ENCODE results near the gene SHE.

The SHE gene

DNA sequence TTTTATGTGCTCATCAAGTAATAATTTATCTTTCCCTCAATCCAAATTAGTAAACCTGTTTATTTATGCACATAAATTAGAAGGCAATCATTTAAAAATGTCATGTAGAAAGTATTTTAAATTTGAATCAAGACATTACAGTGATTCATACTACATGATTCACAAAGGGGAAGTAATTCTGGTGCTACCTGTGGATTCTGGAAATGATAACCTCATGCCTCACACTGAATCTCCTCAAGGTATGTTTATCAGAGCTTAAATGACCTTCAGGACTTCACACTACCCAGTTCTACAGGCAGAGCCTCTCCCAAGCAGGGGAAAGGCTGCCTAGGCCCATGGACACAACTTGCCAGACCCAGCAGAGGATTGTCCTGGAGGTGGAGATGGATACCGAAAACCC is 25.4 kb downstream of the SHE start:
- no peak for DNase-seq

DNA sequence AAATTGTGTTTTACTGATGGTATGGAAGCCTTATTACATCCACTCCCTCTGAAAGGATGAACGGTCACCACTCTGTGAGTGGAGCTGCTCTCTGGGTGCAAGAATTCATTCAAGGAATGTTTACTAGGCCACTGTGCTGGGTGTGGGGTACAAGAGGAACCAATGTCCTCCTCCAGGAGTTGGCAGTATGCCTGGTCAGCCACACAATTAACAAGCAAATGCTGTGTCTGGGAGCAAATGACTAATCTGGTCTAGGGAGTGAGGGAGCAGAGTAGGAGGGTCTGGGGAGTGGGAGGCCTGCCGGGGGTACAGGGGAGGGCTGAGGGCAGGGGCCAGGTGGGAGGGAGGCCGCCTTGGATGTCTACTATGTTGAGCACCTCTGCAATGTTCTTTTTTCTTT is 27.4 kb downstream of the SHE start:
- no peak for DNase-seq

DNA sequence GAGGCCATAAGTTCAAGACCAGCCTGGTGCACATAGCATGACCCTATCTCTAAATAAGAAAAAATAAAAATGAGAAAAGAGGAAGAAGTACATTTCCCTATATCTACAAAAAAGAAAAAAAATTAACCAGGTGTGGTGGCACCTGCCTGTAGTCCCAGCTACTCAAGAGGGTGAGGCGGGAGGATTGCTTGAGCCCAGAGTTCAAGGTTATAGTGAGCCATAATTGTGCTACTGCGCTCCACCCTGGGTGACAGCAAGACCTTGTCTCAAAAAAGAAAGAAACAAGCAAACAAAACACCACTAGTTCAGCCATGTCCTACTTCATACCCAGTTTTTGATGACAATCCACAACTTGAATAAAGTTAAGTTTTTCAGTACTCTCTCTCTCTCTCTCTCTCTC is 30.9 kb downstream of the SHE start:
- no peak for DNase-seq

DNA sequence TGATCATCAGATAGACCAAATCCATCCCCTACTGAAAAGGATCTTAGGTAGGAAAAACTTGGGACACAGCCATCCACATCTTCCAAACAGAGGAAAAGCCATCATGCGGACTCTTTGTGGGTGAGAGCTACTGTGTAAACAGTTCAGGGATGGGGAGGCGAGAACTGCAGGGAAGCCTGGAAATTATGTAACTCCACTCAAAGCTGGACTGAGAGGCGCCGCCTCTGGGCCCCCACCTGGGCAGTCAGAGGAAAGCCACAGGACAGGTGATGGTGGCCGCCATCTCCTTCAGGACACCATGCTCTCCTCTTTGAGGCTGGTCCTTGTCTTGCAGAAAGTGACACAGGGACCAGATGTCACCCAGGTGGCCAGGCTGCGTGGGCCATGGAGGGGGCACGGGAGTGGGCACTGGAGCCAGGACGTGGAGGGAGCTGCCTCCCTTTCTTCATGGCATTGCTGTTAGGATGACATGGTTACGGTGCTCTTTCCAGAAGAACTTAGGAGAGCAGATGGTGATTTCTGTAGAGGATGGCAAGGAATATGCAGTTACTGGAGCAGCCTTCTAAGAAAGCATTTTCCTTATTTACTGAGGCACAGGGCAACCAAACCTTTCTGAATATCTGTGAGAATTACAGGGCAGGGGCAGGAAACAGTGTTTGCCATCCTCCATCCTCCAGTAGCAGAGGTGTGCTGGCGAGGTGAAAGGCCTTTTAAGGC is 32.2 kb downstream of the SHE start:
- DNase-seq: no peak

DNA sequence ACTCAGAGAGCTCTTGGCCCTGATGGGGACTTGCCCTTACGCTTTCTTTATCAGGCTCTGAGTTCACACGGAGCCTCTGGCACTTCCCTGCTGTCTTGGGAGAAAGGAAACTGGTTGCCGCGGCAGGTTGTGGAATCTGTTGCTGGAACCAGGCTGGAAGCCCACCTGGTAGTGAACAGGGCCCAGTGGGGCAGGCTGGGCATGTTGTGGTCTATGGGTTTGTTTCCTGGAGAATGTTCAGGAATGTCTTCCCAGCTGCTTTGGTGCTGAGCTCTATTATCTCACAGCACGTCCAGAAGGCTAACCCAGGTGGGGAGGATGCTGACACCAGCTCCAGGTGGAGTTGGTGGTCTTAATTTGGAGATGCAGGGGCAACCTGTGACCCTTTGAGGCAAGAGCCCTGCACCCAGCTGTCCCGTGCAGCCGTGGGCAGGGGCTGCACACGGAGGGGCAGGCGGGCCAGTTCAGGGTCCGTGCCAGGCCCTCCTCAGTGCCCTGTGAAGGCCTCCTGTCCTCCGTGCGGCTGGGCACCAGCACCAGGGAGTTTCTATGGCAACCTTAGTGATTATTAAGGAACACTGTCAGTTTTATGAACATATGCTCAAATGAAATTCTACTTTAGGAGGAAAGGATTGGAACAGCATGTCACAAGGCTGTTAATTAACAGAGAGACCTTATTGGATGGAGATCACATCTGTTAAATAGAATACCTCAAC is 33.5 kb downstream of the SHE start:
- no peak for DNase-seq

DNA sequence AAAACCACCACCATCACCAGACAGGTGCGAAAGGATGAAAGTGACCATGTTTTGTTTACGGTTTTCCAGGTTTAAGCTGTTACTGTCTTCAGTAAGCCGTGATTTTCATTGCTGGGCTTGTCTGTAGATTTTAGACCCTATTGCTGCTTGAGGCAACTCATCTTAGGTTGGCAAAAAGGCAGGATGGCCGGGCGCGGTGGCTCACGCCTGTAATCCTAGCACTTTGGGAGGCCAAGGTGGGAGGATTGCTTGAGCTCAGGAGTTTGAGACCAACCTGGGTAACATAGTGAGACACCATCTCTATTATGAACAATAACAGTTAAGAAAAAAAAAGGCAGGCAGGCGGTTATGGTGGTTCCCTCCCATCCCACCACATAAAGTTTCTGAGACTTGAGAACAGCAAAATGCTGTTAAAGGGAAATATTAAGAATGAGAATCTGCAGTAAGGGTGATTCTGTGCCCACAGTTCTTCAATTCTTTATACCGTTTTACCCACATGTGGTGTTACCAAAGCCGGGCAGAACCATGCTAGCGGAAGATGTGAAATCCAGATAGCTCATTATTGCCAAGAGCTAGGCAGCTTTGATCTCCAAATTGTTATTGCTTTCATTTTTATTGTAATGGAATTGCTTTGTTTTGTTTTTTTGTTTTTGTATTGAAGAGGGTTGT is 34.6 kb downstream of the SHE start:
- no peak for DNase-seq

DNA sequence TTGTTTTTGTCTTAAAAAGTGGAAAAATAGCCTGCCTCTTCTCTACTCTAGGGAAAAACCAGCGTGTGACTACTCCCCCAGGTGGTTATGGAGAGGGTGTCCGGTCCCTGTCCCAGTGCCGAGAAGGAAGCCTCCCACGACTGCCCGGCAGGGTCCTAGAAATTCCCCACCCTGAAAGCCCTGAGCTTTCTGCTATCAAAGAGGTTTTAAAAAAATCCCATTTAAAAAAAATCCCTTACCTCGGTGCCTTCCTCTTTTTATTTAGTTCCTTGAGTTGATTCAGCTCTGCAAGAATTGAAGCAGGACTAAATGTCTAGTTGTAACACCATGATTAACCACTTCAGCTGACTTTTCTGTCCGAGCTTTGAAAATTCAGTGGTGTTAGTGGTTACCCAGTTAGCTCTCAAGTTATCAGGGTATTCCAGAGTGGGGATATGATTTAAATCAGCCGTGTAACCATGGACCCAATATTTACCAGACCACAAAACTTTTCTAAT is 35.2 kb downstream of the SHE start:
- DNase-seq: no peak

DNA sequence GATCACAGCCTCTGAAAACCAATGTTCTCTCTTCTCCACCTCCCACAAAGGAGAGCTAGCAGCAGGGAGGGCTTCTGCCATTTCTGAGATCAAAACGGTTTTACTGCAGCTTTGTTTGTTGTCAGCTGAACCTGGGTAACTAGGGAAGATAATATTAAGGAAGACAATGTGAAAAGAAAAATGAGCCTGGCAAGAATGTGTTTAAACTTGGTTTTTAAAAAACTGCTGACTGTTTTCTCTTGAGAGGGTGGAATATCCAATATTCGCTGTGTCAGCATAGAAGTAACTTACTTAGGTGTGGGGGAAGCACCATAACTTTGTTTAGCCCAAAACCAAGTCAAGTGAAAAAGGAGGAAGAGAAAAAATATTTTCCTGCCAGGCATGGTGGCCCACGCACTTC is 36.0 kb downstream of the SHE start:
- no peak for DNase-seq

DNA sequence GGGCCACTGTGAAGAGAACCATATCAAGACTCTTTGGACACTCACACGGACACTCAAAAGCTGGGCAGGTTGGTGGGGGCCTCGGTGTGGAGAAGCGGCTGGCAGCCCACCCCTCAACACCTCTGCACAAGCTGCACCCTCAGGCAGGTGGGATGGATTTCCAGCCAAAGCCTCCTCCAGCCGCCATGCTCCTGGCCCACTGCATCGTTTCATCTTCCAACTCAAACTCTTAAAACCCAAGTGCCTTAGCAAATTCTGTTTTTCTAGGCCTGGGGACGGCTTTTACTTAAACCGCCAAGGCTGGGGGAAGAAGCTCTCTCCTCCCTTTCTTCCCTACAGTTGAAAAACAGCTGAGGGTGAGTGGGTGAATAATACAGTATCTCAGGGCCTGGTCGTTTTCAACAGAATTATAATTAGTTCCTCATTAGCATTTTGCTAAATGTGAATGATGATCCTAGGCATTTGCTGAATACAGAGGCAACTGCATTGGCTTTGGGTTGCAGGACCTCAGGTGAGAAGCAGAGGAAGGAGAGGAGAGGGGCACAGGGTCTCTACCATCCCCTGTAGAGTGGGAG is 36.5 kb downstream of the SHE start:
- DNase-seq: no peak

DNA sequence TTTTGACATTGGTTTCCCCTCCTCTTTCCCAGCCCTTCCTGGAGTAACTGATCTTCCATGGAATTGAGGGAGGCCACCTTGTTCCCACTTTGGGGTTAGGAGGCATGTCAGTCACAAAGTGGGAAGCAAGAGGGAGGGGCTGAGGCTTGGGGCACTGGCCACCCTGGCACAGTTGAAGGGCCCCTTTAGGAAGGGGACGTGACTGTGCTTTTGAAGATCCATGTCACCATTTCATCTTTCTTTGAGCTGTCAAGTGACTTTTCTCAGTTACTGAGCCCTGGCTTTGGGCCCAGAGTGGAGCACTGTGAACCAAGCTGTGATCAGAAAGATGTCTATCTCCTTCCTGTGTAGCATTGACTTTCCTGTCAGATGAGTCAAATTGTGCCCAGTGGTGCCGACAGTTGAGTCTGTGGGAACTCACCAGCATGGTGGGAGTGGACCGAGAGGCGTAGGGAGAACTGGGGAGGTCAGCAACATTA is 38.7 kb downstream of the SHE start:
- DNase-seq: no peak

DNA sequence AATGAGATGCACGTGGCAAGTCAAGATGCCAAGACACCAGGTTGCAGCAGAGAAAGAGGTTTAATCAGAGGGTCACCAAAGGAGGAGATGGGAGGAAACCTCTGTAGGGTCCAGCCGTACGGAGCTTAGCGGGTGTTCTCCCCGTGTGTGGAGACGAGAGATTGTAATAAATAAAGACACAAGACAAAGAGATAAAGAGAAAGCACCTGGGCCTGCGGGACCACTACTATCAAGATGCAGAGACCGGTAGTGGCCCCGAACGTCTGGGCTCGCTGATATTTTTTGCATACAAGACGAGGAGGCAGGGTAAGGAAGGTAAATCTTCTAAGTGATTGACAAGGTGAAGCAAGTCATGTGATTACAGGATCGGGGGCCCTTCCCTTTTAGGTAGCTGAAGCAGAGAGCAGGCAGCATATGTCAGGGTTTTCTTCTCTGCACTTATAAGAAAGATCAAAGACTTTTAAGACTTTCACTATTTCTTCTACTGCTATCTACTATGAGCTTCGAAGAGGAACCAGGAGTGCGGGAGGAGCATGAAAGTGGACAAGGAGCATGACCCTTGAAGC is 41.4 kb downstream of the SHE start:
- DNase-seq: no peak

DNA sequence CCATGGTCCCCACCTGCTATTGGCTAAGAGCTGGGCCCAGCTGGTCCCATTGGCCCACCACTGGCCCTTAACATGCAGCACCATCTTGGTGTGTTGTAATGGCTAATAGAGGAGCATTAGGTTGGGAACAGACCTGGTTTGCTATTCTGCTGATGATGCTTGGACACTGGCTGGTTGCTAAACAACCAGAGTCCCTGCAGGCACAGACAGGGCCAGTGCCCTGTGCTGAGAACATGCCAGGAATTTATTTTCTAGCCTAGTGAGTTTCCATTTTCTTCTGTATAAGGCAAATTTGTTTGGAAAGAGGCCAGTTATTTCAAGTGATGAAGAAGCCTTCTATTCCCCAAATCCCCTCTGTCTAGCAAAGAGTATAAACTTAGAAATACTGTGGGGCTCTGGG is 43.1 kb downstream of the SHE start:
- no peak for DNase-seq

DNA sequence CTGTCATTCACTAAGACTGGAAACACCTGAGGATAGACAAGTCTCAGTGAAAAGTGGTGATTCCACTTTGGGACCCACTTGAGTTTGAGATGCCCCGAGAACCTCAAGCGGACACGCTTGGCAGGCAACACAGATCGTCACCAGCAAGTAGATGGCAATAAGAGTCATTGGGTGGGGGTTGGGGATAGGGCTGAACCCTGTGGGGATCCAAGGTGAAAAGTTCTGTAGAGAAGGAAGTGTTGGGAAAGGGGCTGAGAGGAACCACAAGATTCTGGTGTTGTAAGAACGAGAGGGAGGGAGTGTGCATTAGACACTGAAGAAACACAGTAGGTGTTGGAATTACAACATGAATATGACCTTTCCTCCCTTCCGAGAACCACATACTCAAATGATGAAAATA is 45.6 kb downstream of the SHE start:
- no peak for DNase-seq

DNA sequence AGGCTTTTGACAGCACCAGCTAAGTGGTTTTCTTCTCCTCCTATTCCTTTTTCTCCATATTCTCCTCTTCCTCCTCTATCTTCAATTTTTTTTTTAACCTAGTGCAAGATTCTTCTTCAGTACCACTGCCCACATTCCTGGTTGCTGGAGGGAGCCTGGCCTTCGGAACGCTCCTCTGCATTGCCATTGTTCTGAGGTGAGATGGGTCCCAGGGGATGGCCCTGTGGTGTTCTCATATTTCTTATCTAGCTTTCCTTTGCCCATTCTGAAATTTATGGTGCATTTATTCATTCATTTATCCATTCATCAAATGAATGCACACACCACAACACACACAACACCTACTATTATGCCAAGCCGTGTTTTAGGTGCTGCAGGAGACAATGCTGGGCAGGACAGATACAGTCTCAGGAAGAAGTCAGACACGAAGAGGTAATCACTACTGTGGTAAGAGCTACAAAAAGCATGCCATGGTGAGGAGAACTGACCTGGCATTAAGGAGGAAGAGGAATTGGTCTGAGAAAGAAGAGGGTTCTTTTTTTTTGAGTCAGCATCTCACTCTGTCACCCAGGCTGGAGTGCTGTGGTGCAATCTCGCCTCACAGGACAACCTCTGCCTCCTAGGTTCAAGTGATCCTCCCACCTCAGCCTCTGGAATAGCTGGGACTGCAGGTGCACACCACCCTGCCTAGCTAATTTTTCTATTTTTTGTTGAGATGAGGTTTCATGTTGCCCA is 47.7 kb downstream of the SHE start:
- no peak for DNase-seq

DNA sequence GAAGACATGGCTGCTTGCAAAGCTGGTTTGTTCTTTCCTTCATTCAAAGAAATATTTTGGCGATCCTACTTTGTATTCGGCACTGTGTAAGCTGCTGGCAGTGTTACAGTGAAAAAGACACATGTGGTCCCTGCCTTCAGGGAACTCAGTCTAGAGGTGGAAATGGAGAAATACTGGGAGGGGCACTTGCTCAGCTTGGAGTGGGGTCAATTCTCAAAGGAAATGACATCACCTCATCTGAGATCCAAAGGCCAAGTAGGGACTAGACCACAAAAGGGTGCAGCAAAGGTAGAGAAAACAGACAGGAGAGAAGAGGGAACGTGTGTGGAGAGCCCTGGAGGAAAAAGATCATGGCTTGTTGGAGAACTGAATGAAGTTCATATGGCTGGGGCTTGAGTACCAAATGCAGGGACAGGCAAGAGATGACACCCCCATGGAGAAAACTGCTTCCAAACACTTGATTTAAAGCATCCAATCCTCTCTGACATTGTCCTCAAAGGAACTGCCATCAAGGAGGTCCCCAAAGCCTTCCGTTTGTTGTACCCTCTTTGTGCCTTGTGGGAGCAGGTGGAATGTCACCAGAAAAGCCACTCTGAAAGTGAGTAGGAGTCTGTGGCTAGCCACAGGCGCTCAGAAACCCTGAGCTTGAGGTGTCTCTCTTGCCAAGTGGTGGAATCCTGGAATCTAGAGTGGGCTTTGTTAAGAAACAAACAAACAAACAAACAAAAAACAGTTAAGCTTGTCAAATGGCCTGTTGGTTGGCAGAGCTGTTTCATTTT is 48.4 kb downstream of the SHE start:
- no peak for DNase-seq

DNA sequence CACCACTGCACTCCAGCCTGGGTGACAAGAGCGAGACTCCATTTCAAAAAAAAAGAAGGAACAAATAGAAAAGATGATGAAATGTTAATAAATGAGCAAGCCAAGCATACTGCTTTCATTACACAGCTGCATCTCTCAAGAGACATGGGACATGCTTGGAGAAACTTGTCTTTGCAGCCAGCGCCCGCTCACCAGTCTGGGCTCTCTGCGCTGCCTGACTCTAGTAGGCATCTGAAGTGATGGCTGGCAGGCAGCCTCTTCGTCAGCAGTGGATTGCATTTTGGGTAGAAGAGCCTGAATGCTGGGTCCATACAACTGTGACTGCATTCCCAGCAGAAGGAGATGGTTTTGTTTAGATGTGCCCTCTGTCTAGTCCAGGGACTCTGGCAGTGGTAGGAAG is 49.1 kb downstream of the SHE start:
- DNase-seq: no peak

DNA sequence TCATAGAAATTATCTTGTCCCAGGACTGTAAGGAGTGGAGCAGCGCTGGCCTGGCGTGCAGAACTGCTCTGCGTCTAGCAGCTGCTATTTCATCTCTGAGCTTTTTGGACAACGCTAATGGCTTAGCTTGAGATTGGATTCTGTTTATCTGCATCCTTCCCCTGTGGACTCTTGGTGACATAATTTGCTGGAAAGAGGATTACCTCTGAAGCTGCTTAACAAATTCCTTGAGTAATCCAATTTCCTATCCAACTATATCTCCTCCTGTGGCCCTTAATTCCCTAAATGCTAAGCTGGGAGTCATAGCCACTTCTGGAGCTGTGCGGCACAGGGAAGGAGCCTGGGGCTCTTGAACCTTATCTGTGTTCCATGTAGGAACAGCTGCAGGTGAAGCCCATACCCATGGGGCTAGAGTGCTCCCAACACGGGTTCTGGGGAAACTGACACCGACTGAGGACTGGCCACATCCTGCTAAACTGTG is 53.8 kb downstream of the SHE start:
- DNase-seq: no peak

DNA sequence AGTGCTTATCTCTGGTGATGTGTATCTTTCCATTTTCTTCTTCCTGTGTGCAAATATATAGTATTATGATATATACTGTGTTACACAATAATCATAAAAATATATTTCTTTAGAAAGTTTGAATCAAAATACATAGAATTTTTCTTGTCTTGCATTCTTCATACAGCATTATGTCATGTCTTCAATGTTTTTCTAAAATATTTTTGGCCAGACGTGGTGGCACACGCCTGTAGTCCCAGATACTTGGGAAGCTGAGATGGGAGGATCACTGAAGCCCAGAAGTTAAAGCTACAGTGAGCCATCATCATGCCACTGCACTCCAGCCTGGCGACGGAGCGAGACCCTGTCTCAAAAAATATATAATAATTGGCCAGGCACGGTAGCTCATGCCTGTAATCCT is 55.4 kb downstream of the SHE start:
- DNase-seq: no peak

DNA sequence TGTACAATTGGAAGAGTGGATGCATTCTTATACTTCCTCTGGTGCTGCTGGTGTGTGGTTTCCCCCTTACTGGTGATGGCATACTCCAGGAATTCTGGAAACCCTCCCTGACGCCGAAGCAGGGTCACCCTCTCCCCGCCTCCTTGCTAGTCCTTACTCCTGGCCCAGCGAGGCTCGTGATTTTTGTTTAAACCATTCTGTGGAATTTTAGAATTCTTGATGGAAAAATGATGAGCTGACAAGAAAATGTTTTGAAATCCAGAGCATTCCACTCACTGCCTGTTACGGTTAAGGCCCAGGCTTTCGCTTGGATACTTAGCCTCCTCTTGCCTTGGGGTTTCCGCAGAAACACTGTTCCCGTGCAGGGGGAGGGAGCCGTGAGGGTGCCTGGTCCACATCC is 55.9 kb downstream of the SHE start:
- peak; percentile 73 for DNase-seq

DNA sequence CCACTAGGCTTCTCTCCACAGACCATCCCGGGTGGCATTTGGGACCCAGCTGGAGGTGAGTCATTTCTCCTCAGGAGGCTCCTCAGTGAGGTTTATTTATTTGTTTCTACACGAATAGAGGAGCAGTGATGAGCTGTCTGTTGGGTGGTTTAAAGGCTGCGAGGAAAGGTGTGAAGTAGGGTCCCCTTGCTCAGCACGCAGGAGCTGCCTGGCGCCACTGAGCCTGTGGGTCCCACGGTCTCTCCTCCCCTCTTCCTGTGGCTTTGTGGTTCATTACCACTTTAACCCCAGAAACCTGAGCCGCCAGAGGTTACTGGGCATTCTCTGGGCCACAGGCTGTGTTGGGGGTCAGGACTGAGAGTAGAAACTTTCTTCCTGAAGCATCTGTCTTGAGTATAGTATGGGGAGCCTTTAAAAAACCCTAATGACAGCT is 57.2 kb downstream of the SHE start:
- no peak for DNase-seq

DNA sequence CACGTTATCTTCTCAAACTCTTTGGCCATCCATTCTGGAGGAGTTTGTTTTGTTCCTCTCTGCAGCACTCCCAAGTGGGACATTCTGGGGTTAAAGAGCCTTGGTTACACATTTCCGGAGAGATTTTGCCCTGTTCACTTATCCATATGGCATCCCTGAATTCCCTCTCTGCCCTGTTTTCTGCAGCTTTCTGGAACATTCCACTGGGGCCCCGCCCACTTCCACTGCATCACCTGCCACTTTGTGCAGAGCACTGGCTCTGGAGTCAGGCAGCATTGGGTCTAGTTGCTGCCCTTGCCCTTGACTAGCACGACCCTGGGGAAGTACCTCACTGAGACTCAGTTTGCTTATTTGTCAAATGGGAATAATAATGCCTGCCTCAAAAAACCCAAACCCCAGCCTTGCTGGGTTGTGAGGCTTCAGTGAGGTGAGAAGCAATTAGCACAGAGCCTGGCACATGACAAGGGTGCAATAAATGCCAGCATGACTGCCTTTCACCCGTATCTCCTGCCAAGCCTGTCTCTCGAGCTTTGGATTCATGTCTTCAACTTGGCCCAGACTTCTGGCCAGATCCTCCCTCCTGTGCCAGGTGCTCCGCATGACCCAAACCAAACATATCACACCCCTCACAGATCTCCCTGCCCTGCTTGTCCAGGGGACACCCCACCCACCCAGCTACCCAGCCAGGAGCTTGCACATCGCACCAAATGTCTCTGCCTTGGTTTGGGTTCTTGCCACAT is 58.8 kb downstream of the SHE start:
- no peak for DNase-seq

Measured in islet precursor cell (in vitro differentiated cells).